Left lobe of liver (tissue), 2 donors: ENCODE results near the gene SUCO. TPM values are rescaled to one million over a fixed set of nuclear protein-coding genes. Genes with fewer than 3 reads are reported as not detected.
"Not testable (repeated sequence)": the region's sequence is repeated elsewhere in the genome, so short reads cannot be mapped to it uniquely, and the experiment has no call there.

Source experiments
- ATAC-seq: fragments of 200-7000 bp; cut with Tn5 transposase; one replicate; pipeline ENCODE4 v1.9.1; 2020; ENCODE audit warnings: mild to moderate bottlenecking, moderate library complexity
- DNase-seq: peaks from one replicate; pipeline ENCODE4 v3.0.0-alpha.2; 2020; ENCODE audit warnings: low spot score
- total RNA-seq: library from RNA; stranded (reverse); gene quantifications from one replicate; pipeline ENCODE4 v1.2.1, GENCODE V29; 2021
- donor health status: DM: no; HTN: no; CAD: no; lungs with moderate emphysema.
- donor health status: DM: no; HTN: yes; CAD: no.

Gene SUCO
- total RNA-seq, 1 donor from 2014 or later = 6.1 TPM

DNA sequence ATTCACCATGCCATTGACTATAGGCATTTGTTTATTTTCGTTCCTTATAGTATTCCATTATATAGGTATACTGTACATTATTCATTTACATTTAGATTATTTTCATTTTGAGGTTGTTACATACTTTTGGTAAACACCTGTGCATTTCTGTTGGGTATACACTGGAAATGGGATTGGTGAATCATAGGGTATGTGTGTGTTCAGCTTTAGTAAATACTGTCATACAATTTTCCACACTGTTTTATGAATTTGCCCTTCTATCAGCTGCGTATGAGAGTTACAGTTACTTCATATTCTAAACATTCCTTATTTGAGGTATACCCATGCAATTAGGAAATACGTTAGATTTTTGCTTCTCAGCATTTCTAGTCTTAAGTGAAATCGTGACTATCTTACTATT is 70.9 kb downstream of the SUCO start:
- DNase-seq (no peak), ATAC-seq (no peak)

DNA sequence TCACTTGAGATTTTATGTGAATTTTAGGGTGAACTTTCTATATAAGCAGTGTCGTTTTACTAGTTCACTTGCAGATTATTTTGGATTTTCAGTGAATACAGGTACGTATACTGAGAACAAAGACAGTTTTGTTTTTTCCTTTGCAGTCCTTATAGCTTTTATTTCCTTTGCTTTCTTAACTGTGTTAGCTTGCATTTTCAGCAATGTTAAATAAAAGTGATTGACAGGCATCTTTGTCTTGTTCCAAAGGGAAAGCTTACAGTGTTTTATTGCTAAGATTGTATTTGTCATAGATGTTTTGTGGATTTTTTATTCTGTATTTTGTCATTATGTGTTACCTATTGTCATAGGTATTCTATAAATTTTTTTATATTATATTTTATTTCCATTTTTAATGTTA is 72.7 kb downstream of the SUCO start:
- no peak for DNase-seq
- ATAC-seq = no peak

DNA sequence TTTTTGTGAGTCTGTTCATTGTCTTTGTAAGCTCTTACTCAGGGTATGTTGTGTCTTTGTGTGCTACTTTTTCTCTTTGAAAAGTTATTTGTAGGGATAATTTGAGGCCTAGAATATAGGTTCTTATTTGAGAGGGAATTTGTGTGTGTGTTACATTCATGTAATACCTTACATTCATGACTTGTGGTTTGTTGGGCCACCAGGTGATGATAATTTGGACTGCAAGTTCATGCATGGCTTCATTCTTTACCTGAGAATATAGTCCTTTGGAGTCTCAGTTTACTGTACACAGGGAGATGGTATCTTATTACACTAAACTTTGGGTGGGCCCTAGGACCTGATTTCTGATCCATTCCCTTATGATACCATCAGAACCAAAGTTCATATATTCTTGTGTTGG is 74.2 kb downstream of the SUCO start:
- ATAC-seq (no peak), DNase-seq (no peak)

DNA sequence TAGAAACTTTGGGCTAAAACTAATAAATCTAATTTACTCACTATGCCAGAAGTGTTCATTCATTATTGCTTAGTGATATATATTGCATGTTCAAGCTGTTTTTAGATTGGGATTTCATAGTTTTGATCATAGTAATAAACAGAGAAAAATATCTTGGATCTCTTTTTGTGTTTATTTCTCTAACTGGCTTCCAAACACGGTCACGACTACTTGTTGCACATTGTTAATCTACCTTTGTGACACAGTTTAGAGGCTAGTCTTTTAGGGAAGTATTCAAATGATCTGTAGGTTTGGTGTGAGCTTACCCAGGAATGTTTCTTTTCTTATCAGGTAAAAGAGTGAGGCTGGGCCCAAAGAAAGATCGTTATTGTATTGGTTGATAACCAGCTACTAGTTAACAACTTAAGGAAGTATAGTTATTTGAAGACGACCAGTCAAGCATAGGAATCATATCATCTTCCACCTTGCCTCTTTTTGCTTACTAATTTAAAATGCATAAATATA is 75.2 kb downstream of the SUCO start:
- DNase-seq = no peak
- ATAC-seq = no peak

DNA sequence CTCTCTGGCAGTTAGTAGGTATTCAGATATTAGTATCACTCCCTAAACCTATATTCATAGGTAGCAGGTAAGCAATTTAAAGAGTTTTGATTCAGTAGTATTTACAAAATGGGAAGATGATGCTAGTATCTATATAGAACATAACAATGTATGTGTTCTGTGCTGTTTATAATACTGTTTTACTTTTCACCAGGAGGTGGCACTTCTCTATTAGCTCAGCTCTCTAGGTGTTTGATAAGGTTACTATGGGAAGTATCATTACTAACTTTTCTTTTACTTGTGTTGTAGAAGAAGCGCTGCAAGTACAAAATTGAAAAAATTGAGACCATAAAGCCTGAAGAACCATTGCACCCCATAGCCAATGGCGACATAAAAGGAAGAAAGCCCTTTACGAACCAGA is 76.6 kb downstream of the SUCO start:
- DNase-seq (no peak), ATAC-seq (peak; percentile 35)

DNA sequence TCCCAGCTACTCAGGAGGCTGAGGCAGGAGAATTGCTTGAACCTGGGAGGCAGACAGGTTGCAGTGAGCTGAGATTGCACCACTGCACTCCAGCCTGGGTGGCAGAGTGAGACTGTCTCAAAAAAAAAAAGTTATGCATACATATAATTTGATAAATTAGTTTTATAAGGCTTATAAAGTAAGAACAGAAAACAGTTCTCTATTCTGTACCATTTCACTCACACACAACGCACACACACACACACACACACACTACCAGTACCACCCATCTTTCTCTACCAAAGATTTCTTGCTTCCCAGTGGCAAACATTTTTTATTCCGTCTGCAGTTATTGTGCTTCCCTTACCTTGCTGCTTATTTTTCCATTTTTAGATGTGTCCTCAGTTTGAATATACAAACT is 79.5 kb downstream of the SUCO start:
- ATAC-seq (no peak), DNase-seq (no peak)

DNA sequence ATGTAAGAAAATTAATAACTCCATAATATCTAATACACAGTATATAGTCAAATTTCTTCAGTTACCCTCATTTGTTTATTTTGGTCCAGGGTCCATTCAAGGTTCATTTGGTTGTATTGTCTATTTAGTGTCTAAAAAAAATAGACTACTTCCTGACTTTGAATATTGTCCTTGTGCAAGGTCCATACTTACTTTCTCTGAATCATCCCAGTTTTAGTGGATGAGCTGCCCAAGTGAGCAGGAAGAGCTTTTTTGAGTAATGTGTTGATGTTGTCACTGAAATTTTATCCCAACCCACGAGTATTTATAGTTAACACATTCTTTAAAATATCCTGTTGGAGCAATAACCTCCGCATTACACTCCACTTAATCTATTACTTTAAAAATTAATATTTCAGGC is 80.3 kb downstream of the SUCO start:
- ATAC-seq = no peak
- DNase-seq = no peak

DNA sequence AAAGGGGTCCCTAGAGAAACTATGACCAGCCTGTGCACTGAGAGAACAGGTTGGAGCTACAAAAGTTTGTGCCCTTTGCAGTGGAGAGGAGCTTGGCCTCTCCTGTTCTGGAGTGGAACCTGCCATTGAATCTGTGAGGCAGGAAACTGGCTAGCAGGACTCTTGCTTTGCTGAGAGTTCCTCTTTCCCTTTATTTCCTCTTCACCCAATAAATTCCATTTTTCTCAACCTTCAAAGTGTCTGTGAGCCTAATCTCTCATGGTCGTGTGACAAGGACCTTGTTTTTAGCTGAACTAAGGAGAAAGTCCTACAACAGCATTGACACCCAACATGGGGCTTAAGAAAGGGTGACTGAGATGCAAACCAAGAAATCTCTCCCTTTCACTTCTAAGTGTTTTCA is 83.2 kb downstream of the SUCO start:
- no peak for DNase-seq
- no peak for ATAC-seq

DNA sequence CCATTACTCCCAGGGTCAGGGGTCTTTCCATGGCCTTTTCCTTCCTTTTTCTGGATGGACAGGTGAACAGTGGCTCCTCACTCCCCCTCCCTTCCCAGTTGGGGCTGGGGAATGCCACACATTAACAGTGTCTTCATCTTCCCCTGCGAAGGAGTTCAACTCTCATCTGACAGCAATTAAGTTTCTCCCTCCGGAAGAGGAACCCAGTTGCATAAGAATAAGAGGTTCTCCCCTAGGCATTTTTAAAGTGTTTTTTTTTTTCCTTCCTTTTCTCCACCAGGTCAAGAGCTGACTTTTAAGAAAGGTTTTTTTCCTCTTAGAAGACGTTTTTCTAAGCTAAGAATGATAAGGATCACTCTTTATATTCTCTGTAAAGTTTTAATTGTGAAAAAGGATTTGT is 83.7 kb downstream of the SUCO start:
- DNase-seq = no peak
- ATAC-seq = no peak

DNA sequence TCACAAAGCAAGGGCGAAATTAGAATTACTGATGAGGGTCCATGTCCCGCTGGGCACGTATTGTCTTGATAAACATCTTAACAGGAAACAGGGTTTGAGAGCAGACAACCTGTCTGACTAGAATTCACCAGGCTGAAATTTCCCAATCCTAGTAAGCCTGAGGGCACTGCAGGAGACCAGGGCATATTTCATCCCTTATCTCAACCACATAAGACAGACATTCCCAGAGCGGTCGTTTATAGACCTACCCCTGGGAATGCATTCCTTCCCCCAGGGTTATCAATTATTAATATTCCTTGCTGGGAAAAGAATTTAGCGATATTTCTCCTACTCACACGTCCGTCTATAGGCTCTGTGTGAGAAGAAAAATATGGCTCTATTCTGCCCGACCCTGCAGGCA is 87.7 kb downstream of the SUCO start:
- DNase-seq, ATAC-seq: not testable (repeated sequence)

DNA sequence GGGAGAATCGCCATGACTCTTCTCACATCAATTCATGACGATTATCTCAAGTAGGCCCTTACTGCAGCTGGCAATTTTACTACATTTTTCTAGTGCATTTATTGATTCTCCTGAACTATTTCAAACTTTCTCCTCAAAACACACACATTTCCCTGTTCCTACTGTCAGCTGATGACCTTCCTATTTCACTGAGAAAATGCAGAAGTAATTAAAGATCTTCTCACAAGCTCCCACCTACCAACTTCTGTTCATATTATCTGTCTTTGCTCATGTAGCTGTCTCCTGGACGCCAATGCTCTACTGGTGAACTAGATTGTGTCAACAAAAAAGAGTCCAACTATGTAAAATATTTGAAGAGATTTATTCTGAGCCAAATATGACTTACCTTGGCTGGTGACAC is 89.6 kb downstream of the SUCO start:
- ATAC-seq (no peak), DNase-seq (no peak)

DNA sequence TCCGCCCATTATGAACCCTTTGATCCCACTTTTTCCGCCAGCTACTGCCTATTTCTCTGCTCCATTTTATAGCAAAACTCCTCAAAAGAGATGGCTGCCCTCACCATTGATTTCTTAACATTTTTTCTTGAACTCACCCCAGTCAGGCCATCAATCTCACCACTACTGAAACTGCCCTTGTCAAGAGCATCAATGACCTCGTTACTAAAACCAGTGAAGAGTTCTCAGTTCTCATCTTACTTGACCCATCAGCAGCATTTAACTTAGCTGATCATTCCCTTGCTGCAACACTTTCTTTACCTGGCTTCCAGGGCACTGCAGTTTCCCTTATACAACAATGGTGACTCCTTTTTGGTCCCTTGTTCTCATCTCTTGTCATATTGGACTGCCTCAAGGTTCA is 90.8 kb downstream of the SUCO start:
- no peak for DNase-seq

DNA sequence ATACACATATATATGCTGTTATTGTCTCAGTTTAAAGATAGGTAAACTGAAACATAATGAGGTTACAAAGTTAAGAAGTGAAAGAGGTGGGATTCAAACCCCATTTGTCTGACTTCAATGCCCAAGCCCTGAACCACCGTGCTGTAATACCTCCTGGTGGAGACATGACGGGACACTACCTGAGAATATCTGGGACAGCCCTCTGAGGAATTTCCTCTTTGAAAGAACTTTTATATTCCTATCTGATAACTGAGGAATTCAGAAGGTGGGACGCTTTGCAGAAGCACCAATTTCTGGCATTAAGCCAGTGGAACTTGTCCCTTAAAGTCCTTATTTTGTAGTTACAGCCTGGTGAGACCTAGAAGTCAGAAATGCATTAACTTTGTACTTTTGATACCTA is 93.9 kb downstream of the SUCO start:
- ATAC-seq (no peak), DNase-seq (no peak)

More for the DNA sequence above, 90.8 kb downstream of the SUCO start:
- no peak for ATAC-seq

DNA sequence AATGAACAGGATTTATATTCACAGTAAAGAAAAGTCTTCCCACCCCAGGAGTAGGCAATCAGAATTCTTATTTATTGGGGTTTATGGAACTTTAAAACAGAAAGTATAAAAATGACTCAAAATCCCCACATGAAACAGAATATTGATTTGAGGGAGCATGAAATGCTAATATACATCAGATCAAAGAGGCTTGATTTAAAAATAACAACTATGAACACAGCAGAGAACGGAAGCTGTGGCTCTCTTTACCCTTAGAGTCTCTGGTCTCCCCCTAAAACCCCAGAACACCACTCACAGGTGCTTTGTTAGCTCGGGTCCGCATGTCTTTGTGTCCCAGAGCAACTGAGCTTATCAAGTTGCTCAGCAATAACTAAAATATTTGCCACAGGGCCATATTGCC is 94.8 kb downstream of the SUCO start:
- DNase-seq (no peak), ATAC-seq (no peak)

DNA sequence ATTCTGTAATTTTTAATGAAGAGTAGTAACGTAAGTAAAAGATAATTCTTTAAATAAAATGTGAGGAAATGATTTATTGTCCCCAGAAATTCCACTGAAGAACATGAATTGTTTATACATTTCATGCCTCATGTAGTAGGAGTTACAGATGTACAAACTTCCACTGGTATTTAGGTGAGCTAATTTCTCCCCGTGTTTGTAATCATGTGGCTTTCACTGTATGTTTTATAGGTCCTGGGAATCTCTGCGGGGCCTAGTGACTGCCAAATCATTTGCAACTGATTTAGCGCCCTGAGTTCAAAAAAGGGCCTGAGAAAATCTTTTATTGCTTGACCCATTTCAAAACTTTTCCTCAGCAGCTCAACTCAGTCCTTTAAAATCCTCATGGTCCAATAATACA is 95.5 kb downstream of the SUCO start:
- ATAC-seq (no peak), DNase-seq (no peak)

DNA sequence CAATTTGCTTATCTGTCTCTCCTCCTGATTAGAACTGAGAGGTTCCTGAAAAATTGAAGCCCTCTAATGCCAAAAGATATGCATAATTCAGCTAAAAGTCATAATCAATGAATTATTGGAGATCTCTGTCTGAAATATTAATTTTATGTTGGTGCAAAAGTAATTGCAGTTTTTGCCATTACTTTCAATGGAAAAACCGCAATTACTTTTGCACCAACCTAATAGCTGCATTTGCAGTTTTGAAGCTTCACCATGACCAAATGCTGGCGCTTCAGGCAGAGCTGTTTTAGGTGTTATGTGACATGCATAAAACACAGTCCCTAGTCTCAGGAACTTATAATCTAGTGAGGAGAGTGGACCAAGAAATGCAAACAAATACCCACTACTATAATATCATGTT is 96.2 kb downstream of the SUCO start:
- ATAC-seq = no peak
- no peak for DNase-seq

DNA sequence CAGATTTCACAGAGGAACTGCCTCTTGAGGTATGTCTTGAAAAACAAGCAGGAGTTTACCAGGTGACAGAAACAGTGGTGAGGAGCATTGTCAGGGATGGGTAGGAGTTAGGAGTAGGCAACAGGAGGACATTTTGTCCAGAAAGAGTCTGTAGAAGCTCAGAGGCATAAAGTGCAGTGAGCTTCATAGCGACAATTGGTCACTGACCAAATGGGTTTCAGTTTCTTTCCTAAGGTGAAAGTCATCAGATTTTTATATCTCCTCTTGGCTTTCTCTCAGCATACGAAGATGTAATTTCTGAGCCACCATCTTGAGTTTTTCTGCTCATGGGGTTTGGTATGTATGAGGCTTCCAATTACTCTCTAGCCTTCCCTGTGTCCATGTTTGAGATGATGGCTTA is 96.7 kb downstream of the SUCO start:
- DNase-seq (no peak), ATAC-seq (no peak)

DNA sequence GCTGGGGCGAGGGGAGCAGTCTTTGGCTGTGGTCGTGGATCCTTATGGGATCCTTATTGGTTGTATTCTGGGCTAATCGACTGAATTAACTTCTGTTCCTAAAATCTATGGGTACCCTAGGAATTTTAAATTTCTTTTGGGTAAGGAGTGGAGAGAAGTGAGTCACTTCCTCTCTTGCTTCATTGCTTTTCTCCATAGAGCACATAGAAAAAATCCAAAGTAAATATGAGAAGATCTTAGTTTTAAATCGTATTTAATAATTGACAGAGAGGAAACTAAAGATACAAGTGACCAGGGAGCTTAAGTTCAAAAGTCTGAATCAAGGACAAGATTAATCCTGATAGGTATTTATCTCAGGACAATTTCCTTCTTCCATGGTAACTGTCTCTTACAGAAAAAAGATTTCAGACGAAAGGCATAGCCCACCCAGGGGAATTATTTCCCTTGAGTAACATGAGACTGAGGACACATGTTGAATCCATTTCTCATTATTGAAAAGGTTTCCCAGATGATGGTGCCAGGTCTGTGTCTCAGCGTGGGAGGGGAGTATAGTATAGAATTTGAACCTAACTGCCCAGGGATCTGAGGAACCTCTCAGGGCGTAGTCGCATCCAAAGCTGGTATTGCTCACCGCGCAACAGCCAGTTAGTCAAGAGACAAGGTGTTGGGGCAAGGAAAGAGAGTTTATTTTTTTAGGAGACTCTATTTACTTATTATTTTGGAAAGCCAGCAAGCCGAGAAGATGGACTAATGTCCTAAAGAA is 97.3 kb downstream of the SUCO start:
- ATAC-seq (no peak), DNase-seq (no peak)

DNA sequence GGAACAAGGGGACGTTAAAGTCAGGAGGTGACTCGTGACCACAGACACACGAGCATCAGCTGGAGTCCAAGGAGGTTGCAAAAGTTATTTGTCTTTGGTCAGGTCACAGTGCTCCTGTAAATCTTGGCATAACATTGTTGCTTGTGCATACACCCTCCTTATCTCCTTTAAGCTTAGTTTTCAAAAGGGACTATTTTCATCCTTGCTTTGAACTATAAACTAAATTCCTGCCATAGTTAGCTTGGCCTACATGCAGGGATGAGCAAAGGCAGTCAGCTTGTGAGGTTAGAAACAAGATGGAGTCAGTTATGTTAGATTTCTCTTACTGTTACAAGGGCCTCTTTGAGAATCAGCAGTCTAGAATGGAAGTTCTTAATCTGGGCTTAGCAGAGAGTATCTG is 97.9 kb downstream of the SUCO start:
- ATAC-seq = no peak
- DNase-seq = no peak

DNA sequence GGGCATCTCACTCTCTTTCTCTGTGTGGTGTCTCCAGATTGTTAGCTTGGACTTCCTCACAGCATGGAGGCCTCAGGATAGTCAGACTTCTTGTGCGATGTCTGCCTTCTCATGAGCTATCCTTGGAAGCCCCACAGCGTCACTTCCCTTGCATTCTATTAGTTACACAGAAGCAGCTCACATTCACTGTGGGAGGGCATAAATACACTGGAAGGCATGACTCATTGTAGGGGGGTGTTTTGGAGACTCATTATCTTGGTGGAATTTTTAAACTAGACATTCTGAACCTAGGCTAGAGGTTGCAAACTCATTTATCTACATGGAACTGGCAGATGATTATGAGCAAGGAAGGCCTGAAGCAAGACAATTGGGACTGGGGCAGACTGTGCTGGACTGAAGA is 104.6 kb downstream of the SUCO start:
- ATAC-seq (no peak), DNase-seq (no peak)

DNA sequence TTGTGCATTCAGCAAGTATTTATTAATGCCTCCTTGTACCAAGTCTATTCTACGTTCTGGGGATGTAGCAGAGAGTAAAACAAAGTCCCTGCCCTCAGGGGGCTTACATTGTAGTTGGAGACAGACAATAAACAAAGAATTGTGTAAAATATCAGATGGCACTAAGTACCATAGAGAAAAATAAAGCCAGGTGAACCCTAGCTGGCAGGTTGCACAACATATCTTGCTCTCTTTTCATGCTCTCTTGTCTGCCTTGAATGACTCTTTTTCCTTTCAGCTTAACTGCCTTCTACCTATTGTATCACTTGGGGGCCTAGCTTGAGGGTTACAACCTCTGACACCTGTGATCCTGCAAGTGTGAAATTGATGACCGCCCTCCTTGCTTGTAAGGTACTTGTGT is 105.3 kb downstream of the SUCO start:
- no peak for DNase-seq
- no peak for ATAC-seq

DNA sequence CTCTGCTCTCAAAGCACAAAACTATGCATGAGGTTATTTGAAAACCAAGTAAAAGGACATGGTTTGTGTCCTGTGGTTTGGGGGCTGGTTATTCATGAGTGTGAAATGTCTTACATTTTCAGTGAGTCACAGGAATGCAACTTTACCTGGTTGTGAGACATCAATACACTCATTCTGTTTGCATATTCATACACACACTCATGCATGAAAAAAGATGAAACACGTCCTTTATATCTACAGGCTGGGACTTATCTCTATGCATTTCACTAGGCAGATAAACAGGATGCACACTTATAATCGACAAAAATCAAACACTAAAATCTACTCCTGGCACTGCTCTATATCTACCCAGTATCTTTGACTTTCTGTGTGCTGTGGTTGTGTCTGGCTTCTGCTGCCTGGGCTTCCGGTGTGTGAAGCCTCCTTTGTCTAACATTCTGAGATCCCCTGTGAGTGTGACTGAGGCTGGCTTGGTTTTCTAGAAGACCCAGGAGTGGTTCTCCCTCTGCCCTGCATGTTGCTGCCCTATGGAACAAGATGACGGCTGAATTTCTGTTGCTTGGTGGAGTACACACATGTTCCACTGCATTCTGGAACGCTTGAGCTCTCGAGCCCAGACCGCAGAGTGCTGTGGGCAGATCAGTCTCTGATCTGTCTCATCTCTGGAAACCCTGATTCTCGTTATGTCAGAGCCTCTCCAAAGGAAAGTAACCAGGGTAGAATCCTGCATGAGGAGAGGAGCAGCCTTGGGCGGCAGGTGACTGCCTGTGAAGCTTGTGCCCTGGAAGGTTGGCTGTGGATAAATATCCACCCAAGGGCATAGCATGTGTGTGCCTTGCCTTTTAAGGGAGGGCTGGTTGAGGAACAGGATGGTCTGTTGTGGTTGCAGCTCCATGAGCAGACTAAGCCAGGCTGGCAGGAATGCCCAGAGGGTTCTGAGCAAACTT is 106.2 kb downstream of the SUCO start:
- ATAC-seq = no peak

More for the DNA sequence above, 106.2 kb downstream of the SUCO start:
- DNase-seq = no peak
